GM12891 (cell line): ENCODE measurements around the gene COX14.

Experiments used
- POLR2A ChIP-seq: IDR thresholded peaks from 2 replicates; pipeline ENCODE4 v1.6.1; 2011; ENCODE audit warnings: low read depth, low read length, control low read depth
- POLR2AphosphoS5 ChIP-seq: IDR thresholded peaks from 2 replicates; pipeline ENCODE4 v1.6.1; 2011; ENCODE audit warnings: low read depth, low read length, control low read depth
- SPI1 ChIP-seq: IDR thresholded peaks from 2 replicates; pipeline ENCODE4 v1.6.1; 2011; ENCODE audit warnings: low read depth, low read length, control low read depth
- TAF1 ChIP-seq: IDR thresholded peaks from 2 replicates; pipeline ENCODE4 v1.6.1; 2011; ENCODE audit warnings: low read depth, low read length, control low read depth

GRCh38 chr12:50082644-50083043, 29.4 kb upstream of the COX14 start:
- TF ChIP-seq TAF1: no peak
- no peak for TF ChIP-seq POLR2AphosphoS5
- no peak for TF ChIP-seq POLR2A
- TF ChIP-seq SPI1: no peak
